IPS-18c (cell line): Measurements from ENCODE around the gene AMH.

Experiments used
- H3K4me3 ChIP-seq: 2 replicates; pipeline ENCODE4 v1.7.0; 2013; ENCODE audit warnings: low read depth, mild to moderate bottlenecking, low read length, moderate library complexity; ENCODE audit not compliant: insufficient read depth
- H3K9me3 ChIP-seq: one replicate; pipeline ENCODE4 v1.6.1; 2013; ENCODE audit warnings: mild to moderate bottlenecking, low read length, moderate library complexity; ENCODE audit not compliant: control insufficient read depth, insufficient read depth

AMH gene

GRCh38 chr19:2253106-2254063, 4.3 kb downstream of the AMH start:
- peak overlapping the region; percentile 57 for H3K4me3 ChIP-seq
- no peaks in the 10 kb centered on the region for H3K9me3 ChIP-seq

DNA sequence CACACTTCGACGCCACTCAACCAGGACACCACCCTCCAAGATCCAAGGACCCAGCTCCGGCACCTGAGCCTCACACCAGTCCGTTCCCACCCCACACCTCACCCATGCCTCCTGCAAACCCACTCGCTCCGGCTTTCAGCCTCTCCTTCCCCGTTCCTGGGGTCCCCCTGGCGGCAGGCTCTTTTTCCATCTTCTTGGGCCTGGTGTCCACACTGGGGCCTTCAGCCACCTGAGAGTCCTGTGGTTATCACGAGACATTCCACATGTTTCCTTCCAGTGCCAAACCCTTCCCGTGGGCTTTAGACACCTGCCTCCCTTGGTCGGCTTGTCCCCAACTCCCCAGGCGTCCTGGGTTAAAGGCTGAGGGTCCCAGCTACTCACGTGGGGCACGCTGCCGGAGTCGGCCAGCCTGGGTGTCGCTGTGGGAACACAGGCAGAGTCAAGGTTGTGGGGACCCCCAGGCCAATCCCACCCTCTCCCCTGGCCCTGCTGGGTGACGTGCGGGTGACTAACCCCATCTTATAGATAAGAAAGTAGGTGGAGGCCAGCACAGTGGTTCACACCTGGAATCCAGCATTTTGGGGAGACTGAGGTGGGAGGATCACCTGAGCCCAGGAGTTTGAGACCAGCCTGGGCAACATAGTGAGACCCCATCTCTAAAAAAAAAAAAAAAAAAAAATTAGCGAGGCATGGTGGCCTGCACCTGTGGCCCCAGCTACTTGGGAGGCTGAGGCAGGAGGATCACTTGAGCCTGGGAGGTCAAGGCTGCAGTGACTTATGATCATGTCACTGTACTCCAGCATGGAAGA, 5.1 kb downstream of the AMH start:
- peak overlapping the region; percentile 57 for H3K4me3 ChIP-seq

DNA sequence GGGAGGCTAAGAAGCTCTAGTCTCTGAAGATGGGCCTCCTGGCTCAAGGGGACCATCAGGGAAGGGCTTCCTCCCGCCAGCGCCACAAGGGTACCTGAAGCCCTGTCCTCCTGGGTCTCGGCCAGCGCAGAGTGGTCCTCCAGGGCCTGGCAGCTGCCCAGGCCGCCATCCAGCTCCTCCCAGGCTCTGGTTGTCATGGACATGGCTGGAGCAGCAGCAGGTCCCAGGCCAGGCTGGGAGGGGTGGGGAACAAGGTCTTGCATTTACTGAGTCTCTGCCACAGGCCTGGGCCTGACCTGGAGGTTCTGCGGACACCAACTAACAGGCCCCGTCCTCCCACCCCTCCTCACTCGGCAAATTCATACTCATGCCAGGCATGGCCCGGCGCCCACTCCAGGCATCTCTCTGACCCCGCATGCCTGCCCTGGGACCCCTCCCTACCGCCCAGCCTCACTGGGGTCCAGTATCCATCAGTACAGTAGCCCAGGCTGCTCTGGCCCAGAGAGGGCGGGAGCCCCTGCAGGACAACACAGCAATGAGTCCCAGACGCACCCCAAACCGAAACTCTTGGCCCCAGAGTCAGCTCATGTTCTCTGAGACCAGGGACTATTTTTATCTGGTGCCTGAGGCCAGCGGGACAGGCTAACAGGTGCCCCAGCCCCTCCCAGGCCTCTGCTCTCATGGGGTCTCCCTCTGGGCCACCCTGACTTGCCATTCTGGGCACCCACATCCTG, 6.2 kb downstream of the AMH start:
- Histone ChIP-seq H3K9me3 (no peaks in the 10 kb centered on the region), H3K4me3 (no peak overlapping the region)

More for the DNA sequence above, 5.1 kb downstream of the AMH start:
- no peaks in the 10 kb centered on the region for H3K9me3 ChIP-seq

- Histone ChIP-seq H3K4me3 (no peak within 1 kb of the TSS), H3K9me3 (no peaks in the 10 kb centered on the region)
These were observed 7.0 kb downstream of the AMH start, which contains the start of gene JSRP1 for GRCh38 chr19:2255982-2256685. Gene JSRP1 (minus strand): TSS chr19:2256417. CDS start chr19:2255314, 1,103 bp downstream.

DNA sequence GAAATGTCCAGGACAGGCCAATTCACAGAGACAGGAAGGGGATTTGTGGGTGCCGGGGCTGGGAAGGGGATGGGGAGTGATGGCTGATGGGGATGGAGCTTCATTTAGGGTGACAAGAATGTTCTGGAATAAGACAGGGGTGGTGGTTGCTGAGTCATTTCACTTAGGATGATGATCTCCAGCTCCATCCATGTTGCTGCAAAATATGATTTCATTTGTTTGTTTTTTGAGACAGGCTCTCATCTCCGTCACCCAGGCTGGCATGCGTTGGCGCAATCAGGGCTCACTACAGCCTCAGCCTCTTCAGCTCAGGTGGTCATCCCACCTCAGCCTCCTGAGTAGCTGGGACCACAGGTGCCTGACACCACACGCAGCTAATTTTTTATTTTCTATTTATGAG, 10.2 kb downstream of the AMH start:
- Histone ChIP-seq H3K4me3 (no peak overlapping the region), H3K9me3 (no peaks in the 10 kb centered on the region)

DNA sequence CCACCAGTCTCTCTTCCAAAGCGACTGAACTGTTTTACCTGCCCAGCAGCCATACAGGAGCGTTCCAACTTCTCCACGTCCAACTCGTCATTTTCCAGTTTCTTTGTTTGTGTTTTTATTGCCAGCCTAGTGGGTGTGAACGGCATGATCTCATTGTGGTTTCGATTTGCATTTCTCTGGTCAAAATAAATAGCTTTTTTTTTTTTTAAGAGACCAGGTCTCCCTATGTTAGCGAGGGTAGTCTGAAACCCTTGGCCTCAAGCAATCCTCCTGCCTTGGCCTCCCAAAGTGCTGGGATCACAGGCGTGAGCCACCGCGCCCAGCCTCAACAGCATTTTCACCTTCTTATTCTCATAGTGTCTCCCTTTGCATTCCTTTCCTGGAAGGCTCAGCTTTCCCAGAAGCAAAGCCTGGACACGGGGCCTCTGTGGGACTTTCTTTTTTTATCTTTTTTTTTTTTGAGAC, 11.2 kb downstream of the AMH start:
- Histone ChIP-seq H3K9me3 (no peaks in the 10 kb centered on the region), H3K4me3 (no peak overlapping the region)

DNA sequence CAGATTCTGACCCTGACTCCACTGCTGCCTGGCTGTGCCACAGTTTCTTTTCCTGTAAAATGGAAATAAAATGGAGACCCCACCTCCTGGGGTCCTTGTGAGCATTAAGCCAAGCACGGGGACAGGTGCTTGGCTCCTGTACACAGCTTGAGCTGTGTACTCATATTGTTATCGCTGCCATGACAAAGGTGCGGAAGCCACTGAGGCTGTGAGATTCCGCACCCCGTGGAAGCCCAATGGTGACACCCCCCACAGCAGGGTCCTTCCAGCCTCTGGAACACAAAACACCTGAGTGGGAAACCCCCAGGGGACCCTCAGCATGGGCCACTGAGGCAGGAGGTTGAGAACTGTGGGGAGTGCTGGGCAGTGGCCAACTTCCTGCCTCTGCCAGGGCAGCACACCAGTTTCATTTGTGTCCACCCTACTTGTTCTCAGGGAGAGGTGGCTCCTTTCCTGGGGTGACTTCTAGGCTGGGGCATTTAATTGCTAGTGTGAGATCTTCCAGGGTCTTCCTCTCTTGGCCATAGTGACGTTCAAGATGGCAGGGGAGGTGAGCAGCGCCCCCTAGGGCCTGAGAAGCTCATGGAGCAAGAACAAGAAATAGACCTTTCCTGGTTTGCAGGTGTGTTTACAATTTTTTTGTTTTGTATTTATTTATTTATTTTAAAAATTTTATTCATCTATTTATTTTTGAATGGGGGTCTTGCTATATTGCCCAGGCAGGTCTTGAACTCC, 12.5 kb downstream of the AMH start:
- no peak overlapping the region for H3K4me3 ChIP-seq
- H3K9me3 ChIP-seq: no peaks in the 10 kb centered on the region

GRCh38 chr19:2266183-2266993, 17.3 kb downstream of the AMH start:
- Histone ChIP-seq H3K4me3 (no peak overlapping the region), H3K9me3 (no peaks in the 10 kb centered on the region)

GRCh38 chr19:2268480-2268830, 19.3 kb downstream of the AMH start:
- peak overlapping the region; percentile 78; the same call in 1 of the 2 replicates for H3K4me3 ChIP-seq
- H3K9me3 ChIP-seq: no peaks in the 10 kb centered on the region

DNA sequence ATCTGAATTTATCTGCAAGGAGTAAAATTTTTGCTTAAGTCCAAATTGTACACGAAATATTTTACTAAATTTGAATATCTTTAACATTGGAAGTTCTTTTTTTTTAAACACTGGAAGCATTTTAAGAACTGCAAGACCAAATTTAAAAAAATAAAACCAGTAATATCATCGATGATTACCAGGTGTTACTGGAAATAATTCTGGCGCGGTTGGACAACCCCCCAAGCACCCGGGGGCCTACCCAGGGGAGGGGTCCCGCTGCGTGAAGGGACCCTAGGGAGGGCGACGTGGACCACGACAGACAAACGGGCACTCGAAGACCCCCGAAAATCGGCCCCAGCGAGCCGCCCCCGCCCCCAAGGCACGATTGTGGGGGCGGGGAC, 19.7 kb downstream of the AMH start:
- no peaks in the 10 kb centered on the region for H3K9me3 ChIP-seq
- peak overlapping the region; percentile 78 for H3K4me3 ChIP-seq

DNA sequence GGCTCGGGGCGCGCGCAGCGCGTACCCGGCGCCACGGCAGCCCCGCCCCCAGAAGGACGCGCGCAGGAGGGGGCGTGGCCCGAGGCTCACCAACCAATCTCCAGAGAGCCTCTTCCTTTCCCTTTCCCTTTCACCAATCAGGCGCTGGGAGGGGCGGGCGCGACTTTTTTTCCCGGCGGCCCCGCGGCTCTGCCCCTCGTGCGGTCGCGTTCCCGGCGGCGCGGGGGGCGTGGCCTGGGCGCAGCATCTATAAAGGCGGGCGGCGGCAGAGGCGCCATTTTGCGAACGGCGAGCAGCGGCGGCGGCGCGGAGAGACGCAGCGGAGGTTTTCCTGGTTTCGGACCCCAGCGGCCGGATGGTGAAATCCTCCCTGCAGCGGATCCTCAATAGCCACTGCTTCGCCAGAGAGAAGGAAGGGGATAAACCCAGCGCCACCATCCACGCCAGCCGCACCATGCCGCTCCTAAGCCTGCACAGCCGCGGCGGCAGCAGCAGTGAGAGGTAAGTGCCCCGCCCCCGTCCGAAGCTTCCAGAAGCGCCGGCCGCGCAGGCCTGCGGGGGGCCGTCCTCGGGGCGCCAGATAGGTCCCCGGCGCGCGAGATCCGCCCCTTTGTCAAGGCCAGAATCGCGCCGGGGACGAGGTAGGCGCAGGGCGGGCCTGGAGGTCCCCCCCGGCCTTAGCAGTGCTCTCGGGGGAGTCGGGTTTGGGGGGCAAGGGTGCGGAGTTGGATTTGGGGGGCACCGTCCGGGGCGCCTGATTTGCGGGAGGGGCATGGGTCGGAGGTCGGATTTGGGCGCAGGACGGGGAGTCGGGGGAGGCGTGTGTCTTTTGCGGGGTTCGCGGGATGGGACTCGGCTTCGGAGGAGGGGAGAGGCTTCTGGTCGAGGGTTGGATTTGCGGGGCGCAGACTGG, 20.4 kb downstream of the AMH start:
- Histone ChIP-seq H3K4me3 (peak overlapping the region; percentile 98), H3K9me3 (no peaks in the 10 kb centered on the region)

- Histone ChIP-seq H3K4me3 (peak overlapping the region; percentile 98), H3K9me3 (no peaks in the 10 kb centered on the region)
These were observed 21.0 kb downstream of the AMH start for GRCh38 chr19:2270157-2270422.

- H3K9me3 ChIP-seq: no peaks in the 10 kb centered on the region
- peak overlapping the region; percentile 98 for H3K4me3 ChIP-seq
These were observed 21.5 kb downstream of the AMH start for GRCh38 chr19:2270423-2271233.
